Activated T-cell treated with anti-CD3 and anti-CD28 coated beads, Interleukin-2, amount 50 U/mL, for 4 hours (primary cell): Measurements from ENCODE around the gene ABCB4. TPM values are rescaled to one million over a fixed set of nuclear protein-coding genes. Genes with fewer than 3 reads are reported as not detected.
"Not testable (repeated sequence)": the region's sequence is repeated elsewhere in the genome, so short reads cannot be mapped to it uniquely, and the experiment has no call there.

ENCODE experiments used
- ATAC-seq, 2 donors: fragments of 200-7000 bp; cut with Tn5 transposase; one replicate each; pipeline ENCODE4 v1.10.0; 2021
- DNase-seq: peaks from one replicate; pipeline ENCODE4 v3.0.0-alpha.2; 2020
- H3K27me3 Mint-ChIP-seq: one replicate; pipeline ENCODE4 v1.8.0; 2021; ENCODE audit warnings: low read depth, mixed read lengths
- H3K36me3 Mint-ChIP-seq: one replicate; pipeline ENCODE4 v1.8.0; 2022; ENCODE audit warnings: mixed read lengths; ENCODE audit not compliant: insufficient read depth
- H3K4me1 Mint-ChIP-seq: one replicate; pipeline ENCODE4 v1.8.0; 2021; ENCODE audit warnings: low read depth, mixed read lengths
- H3K4me3 Mint-ChIP-seq: one replicate; pipeline ENCODE4 v1.8.0; 2021; ENCODE audit warnings: mild to moderate bottlenecking, moderate library complexity, mixed read lengths
- H3K9me3 Mint-ChIP-seq: one replicate; pipeline ENCODE4 v1.8.0; 2021; ENCODE audit warnings: mixed read lengths
- total RNA-seq, 3 donors: library from RNA; stranded (reverse); gene quantifications; one replicate each; pipeline ENCODE4 v1.2.1, GENCODE V29; 2021

ABCB4 gene
- total RNA-seq, 3 donors from 2014 or later: 0.18 to 0.27 TPM; not detected in 1

- not testable (repeated sequence) for DNase-seq, H3K9me3 Mint-ChIP-seq, H3K36me3 Mint-ChIP-seq, H3K4me3 Mint-ChIP-seq, H3K4me1 Mint-ChIP-seq, ATAC-seq
- peaks cover 29% of the 10 kb centered on the region for H3K27me3 Mint-ChIP-seq
These were observed 10.5 kb downstream of the ABCB4 start for GRCh38 chr7:87464830-87465533.

GRCh38 chr7:87463982-87464381 is 11.5 kb downstream of the ABCB4 start:
- no peaks in the 10 kb centered on the region for H3K9me3 Mint-ChIP-seq
- H3K36me3 Mint-ChIP-seq: no peaks in the 10 kb centered on the region
- H3K4me1 Mint-ChIP-seq: no peaks in the 10 kb centered on the region
- no peak overlapping the region for H3K4me3 Mint-ChIP-seq
- ATAC-seq (no peak), DNase-seq (no peak)
- peaks cover 29% of the 10 kb centered on the region for H3K27me3 Mint-ChIP-seq

- peaks cover 10% of the 10 kb centered on the region for H3K27me3 Mint-ChIP-seq
- not testable (repeated sequence) for H3K4me1 Mint-ChIP-seq, ATAC-seq, DNase-seq, H3K9me3 Mint-ChIP-seq, H3K36me3 Mint-ChIP-seq, H3K4me3 Mint-ChIP-seq
These were observed 15.0 kb downstream of the ABCB4 start for GRCh38 chr7:87460444-87460843.

- ATAC-seq (no peak), DNase-seq (no peak)
- no peaks in the 10 kb centered on the region for H3K9me3 Mint-ChIP-seq
- peaks cover 10% of the 10 kb centered on the region for H3K27me3 Mint-ChIP-seq
- no peaks in the 10 kb centered on the region for H3K4me1 Mint-ChIP-seq
- no peak overlapping the region for H3K4me3 Mint-ChIP-seq
- no peaks in the 10 kb centered on the region for H3K36me3 Mint-ChIP-seq
These were observed 15.5 kb downstream of the ABCB4 start for GRCh38 chr7:87459941-87460340.

- ATAC-seq (no peak), DNase-seq (no peak)
- Mint-ChIP-seq H3K9me3 (no peaks in the 10 kb centered on the region), H3K36me3 (no peaks in the 10 kb centered on the region), H3K27me3 (peaks cover 4% of the 10 kb centered on the region), H3K4me1 (no peaks in the 10 kb centered on the region), H3K4me3 (no peak overlapping the region)
These were observed 17.3 kb downstream of the ABCB4 start for GRCh38 chr7:87458148-87458547.

- Mint-ChIP-seq H3K36me3 (no peaks in the 10 kb centered on the region), H3K4me1 (no peaks in the 10 kb centered on the region), H3K4me3 (no peak overlapping the region), H3K9me3 (no peaks in the 10 kb centered on the region), H3K27me3 (peaks cover 7% of the 10 kb centered on the region)
- ATAC-seq (no peak), DNase-seq (no peak)
These were observed 19.2 kb downstream of the ABCB4 start for GRCh38 chr7:87456247-87456646.

GRCh38 chr7:87452279-87452678 is 23.2 kb downstream of the ABCB4 start:
- Mint-ChIP-seq H3K36me3 (no peaks in the 10 kb centered on the region), H3K27me3 (peaks cover 7% of the 10 kb centered on the region)
- no peak for DNase-seq

GRCh38 chr7:87451187-87451586 is 24.3 kb downstream of the ABCB4 start:
- Mint-ChIP-seq H3K36me3 (no peaks in the 10 kb centered on the region), H3K27me3 (peaks cover 7% of the 10 kb centered on the region), H3K4me3 (no peak overlapping the region), H3K4me1 (no peaks in the 10 kb centered on the region), H3K9me3 (no peaks in the 10 kb centered on the region)
- no peak for DNase-seq
- no peak for ATAC-seq

More at GRCh38 chr7:87452279-87452678, 23.2 kb downstream of the ABCB4 start:
- Mint-ChIP-seq H3K9me3 (no peaks in the 10 kb centered on the region), H3K4me1 (no peaks in the 10 kb centered on the region), H3K4me3 (no peak overlapping the region)
- no peak for ATAC-seq

GRCh38 chr7:87450706-87451105 is 24.8 kb downstream of the ABCB4 start:
- H3K4me1 Mint-ChIP-seq: no peaks in the 10 kb centered on the region
- ATAC-seq: no peak

GRCh38 chr7:87448388-87448787 is 27.1 kb downstream of the ABCB4 start:
- no peak for ATAC-seq
- no peaks in the 10 kb centered on the region for H3K4me1 Mint-ChIP-seq

More at GRCh38 chr7:87450706-87451105, 24.8 kb downstream of the ABCB4 start:
- peaks cover 7% of the 10 kb centered on the region for H3K27me3 Mint-ChIP-seq
- no peaks in the 10 kb centered on the region for H3K36me3 Mint-ChIP-seq
- no peak overlapping the region for H3K4me3 Mint-ChIP-seq
- DNase-seq: no peak
- H3K9me3 Mint-ChIP-seq: no peaks in the 10 kb centered on the region

GRCh38 chr7:87447116-87447635 is 28.3 kb downstream of the ABCB4 start:
- no peak overlapping the region for H3K4me3 Mint-ChIP-seq
- no peaks in the 10 kb centered on the region for H3K9me3 Mint-ChIP-seq
- peaks cover 5% of the 10 kb centered on the region for H3K27me3 Mint-ChIP-seq
- ATAC-seq (no peak), DNase-seq (no peak)
- no peaks in the 10 kb centered on the region for H3K36me3 Mint-ChIP-seq
- no peaks in the 10 kb centered on the region for H3K4me1 Mint-ChIP-seq

More at GRCh38 chr7:87448388-87448787, 27.1 kb downstream of the ABCB4 start:
- Mint-ChIP-seq H3K36me3 (no peaks in the 10 kb centered on the region), H3K4me3 (no peak overlapping the region), H3K27me3 (peaks cover 7% of the 10 kb centered on the region), H3K9me3 (no peaks in the 10 kb centered on the region)
- no peak for DNase-seq

GRCh38 chr7:87445897-87446296 is 29.6 kb downstream of the ABCB4 start:
- H3K36me3 Mint-ChIP-seq: no peaks in the 10 kb centered on the region
- no peak overlapping the region for H3K4me3 Mint-ChIP-seq
- no peaks in the 10 kb centered on the region for H3K4me1 Mint-ChIP-seq
- no peak for DNase-seq
- peaks cover 5% of the 10 kb centered on the region for H3K27me3 Mint-ChIP-seq
- ATAC-seq: no peak
- H3K9me3 Mint-ChIP-seq: no peaks in the 10 kb centered on the region

GRCh38 chr7:87435546-87435945 is 39.9 kb downstream of the ABCB4 start:
- Mint-ChIP-seq H3K27me3 (peaks cover 5% of the 10 kb centered on the region), H3K4me3 (no peak overlapping the region), H3K9me3 (no peaks in the 10 kb centered on the region), H3K4me1 (no peaks in the 10 kb centered on the region), H3K36me3 (no peaks in the 10 kb centered on the region)
- ATAC-seq (no peak), DNase-seq (no peak)

GRCh38 chr7:87432536-87432935 is 42.9 kb downstream of the ABCB4 start:
- Mint-ChIP-seq H3K4me1 (no peaks in the 10 kb centered on the region), H3K27me3 (peaks cover 5% of the 10 kb centered on the region), H3K9me3 (no peaks in the 10 kb centered on the region), H3K36me3 (no peaks in the 10 kb centered on the region), H3K4me3 (no peak overlapping the region)
- no peak for ATAC-seq
- no peak for DNase-seq

- H3K36me3 Mint-ChIP-seq: no peaks in the 10 kb centered on the region
- no peak for ATAC-seq
- DNase-seq: no peak
- H3K4me1 Mint-ChIP-seq: no peaks in the 10 kb centered on the region
- H3K27me3 Mint-ChIP-seq: peaks cover 7% of the 10 kb centered on the region
- no peak overlapping the region for H3K4me3 Mint-ChIP-seq
- no peaks in the 10 kb centered on the region for H3K9me3 Mint-ChIP-seq
These were observed 48.2 kb downstream of the ABCB4 start for GRCh38 chr7:87427288-87427687.
